HepG2 (cell line): ENCODE measurements around the gene MTHFD1L. TPM values are rescaled to one million over a fixed set of nuclear protein-coding genes. Genes with fewer than 3 reads are reported as not detected.

Experiments
- ATAC-seq: fragments of 200-7000 bp; cut with Tn5 transposase; 3 replicates; pipeline ENCODE4 v1.9.1; 2020; ENCODE audit warnings: mild to moderate bottlenecking, moderate library complexity
- BruUV-seq: library from RNA; stranded (reverse); fragments of 400-500 nt; replicated peaks from 2 replicates; lab custom pipeline; 2021; lab: Mats Ljungman, UMichigan
- CTCF ChIA-PET: fragments of 300-600 bp; formaldehyde crosslinking; extraction: SDS; loops from one replicate; lab custom pipeline; 2021; ENCODE audit warnings: low total read pairs, inconsistent platforms, low intra/inter-chr PET ratio; lab: Yijun Ruan, JAX
- POLR2A ChIA-PET: fragments of 350-600 bp; sonication (Branson Sonifier 250); formaldehyde crosslinking; loops from one replicate; lab custom pipeline; 2020; ENCODE audit warnings: antibody characterized with exemption, inconsistent platforms; lab: Yijun Ruan, JAX
- DNase-seq: peaks from one replicate; pipeline ENCODE4 v3.0.0-alpha.2; 2015; ENCODE audit warnings: low spot score
- FAIRE-seq: peaks from 3 replicates; lab custom pipeline; 2011; peaks lifted over from hg19 to GRCh38; lab: Jason Lieb, UNC
- H2AFZ ChIP-seq: one replicate; pipeline ENCODE4 v1.6.1; 2011; ENCODE audit warnings: low read length, inconsistent platforms
- H3K27ac ChIP-seq: fragments of 300-600 bp; 3 replicates; pipeline ENCODE4 v1.8.0; 2011; ENCODE audit warnings: mixed run types, mild to moderate bottlenecking, mixed read lengths, low read length, inconsistent platforms; ENCODE audit not compliant: insufficient read depth; ENCODE audit errors: extremely low read length
- H3K27me3 ChIP-seq, 2 experiments: fragments of 200-600 bp in 1 of 2; 2 replicates in 1 of 2; 3 replicates in 1 of 2; pipeline versions ENCODE4 v1.6.0 to v1.8.0; 2011; ENCODE audit warnings: low read length in 2 of 2, mild to moderate bottlenecking in 2 of 2, moderate library complexity in 2 of 2, inconsistent platforms in 1 of 2; ENCODE audit not compliant: insufficient read depth in 2 of 2, control insufficient read depth in 1 of 2
- H3K36me3 ChIP-seq, 2 experiments: fragments of 200-600 bp in 1 of 2; replicated peaks in 1 of 2; 2 replicates in 1 of 2; 3 replicates in 1 of 2; pipeline versions ENCODE4 v1.5.1 to v1.8.0; 2011; ENCODE audit warnings: low read length in 2 of 2, inconsistent platforms in 1 of 2; ENCODE audit not compliant: insufficient read depth in 2 of 2, control insufficient read depth in 1 of 2
- H3K4me1 ChIP-seq: 2 replicates; pipeline ENCODE4 v1.5.1; 2012; ENCODE audit warnings: low read length, inconsistent platforms; ENCODE audit not compliant: insufficient read depth
- H3K4me2 ChIP-seq: 2 replicates; pipeline ENCODE4 v1.6.0; 2011; ENCODE audit warnings: low read depth, low read length, inconsistent platforms
- H3K4me3 ChIP-seq, 3 experiments: fragments of 200-600 bp in 1 of 3; sonication (generic), shearing (Covaris generic) in 1 of 3; replicated peaks in 1 of 3; 2 replicates each; pipeline ENCODE4 v1.5.1; 2011 to 2016; ENCODE audit warnings: low read length in 3 of 3, inconsistent platforms in 2 of 3, low read depth in 2 of 3, mild to moderate bottlenecking in 2 of 3, control low read depth in 1 of 3, mixed read lengths in 1 of 3; ENCODE audit not compliant: insufficient read depth in 1 of 3
- H3K79me2 ChIP-seq: one replicate; pipeline ENCODE4 v1.6.1; 2011; ENCODE audit warnings: low read length, inconsistent platforms; ENCODE audit not compliant: insufficient read depth
- H3K9ac ChIP-seq: 2 replicates; pipeline ENCODE4 v1.6.0; 2011; ENCODE audit warnings: mild to moderate bottlenecking, low read depth, low read length, inconsistent platforms; ENCODE audit not compliant: insufficient read depth
- H3K9me3 ChIP-seq: 2 replicates; pipeline ENCODE4 v1.5.1; 2012; ENCODE audit warnings: mild to moderate bottlenecking, low read length
- H4K20me1 ChIP-seq: 2 replicates; pipeline ENCODE4 v1.6.0; 2011; ENCODE audit warnings: inconsistent platforms, mild to moderate bottlenecking, low read length, moderate library complexity; ENCODE audit not compliant: insufficient read depth
- BORCS8-MEF2B ChIP-seq: sonication (generic); formaldehyde crosslinking; IDR thresholded peaks from 2 replicates; pipeline ENCODE4 v1.8.0; 2022; ENCODE audit warnings: mild to moderate bottlenecking, missing genetic modification reagents
- NFKBIZ ChIP-seq: IDR thresholded peaks from 2 replicates; pipeline ENCODE4 v1.6.1; 2018; ENCODE audit warnings: missing genetic modification reagents, missing compliant biosample characterization
- RARA ChIP-seq: IDR thresholded peaks from 2 replicates; pipeline ENCODE4 v1.6.1; 2016; ENCODE audit warnings: missing genetic modification reagents, missing compliant biosample characterization
- RBM22 ChIP-seq: fragments of 200-400 bp; formaldehyde crosslinking; optimal IDR thresholded peaks from 2 replicates; pipeline ENCODE3; 2017; ENCODE audit warnings: mild to moderate bottlenecking, low read length, moderate library complexity
- SIN3A ChIP-seq: IDR thresholded peaks from 2 replicates; pipeline ENCODE4 v1.6.1; 2011; ENCODE audit warnings: low read depth, mild to moderate bottlenecking, control low read depth, low read length, borderline replicate concordance
- STAG1 ChIP-seq: sonication (generic); formaldehyde crosslinking; IDR thresholded peaks from 2 replicates; pipeline ENCODE4 v1.4.0; 2020; ENCODE audit warnings: missing genetic modification reagents
- ZNF329 ChIP-seq: sonication (generic); formaldehyde crosslinking; IDR thresholded peaks from 2 replicates; pipeline ENCODE4 v1.9.0; 2021; ENCODE audit warnings: low read depth, mild to moderate bottlenecking, missing genetic modification reagents
- ZNF501 ChIP-seq: sonication (generic); formaldehyde crosslinking; IDR thresholded peaks from 2 replicates; pipeline ENCODE4 v1.5.1; 2020; ENCODE audit warnings: mild to moderate bottlenecking, moderate library complexity, missing genetic modification reagents
- ZNF567 ChIP-seq: sonication (generic); formaldehyde crosslinking; IDR thresholded peaks from 2 replicates; pipeline ENCODE4 v1.8.1; 2023; ENCODE audit warnings: mild to moderate bottlenecking, missing genetic modification reagents, borderline replicate concordance
- ZNF570 ChIP-seq: sonication (generic); formaldehyde crosslinking; IDR thresholded peaks from 2 replicates; pipeline ENCODE4 v1.4.0; 2020; ENCODE audit warnings: mild to moderate bottlenecking, missing genetic modification reagents, borderline replicate concordance
- ZNF572 ChIP-seq: sonication (generic); formaldehyde crosslinking; IDR thresholded peaks from 2 replicates; pipeline ENCODE4 v1.5.1; 2020; ENCODE audit warnings: mild to moderate bottlenecking, missing genetic modification reagents
- WGBS: methylation state at CpG from one replicate; pipeline ENCODE4 v1.1.6; 2017; ENCODE audit warnings: low lambda C conversion rate; 5-methylcytosine and 5-hydroxymethylcytosine counted together
- in situ Hi-C: cut with HindIII; loops from 2 replicates; pipeline ENCODE4 v1.10.0; 2017; ENCODE audit warnings: low pct_unique_long_range_greater_than_20kb; ENCODE audit not compliant: extremely low pct_ligation_motif_present
- intact Hi-C: fragments of 100-400 bp; cut with micrococcal nuclease; formaldehyde crosslinking; loops from one replicate; pipeline ENCODE4 v1.10.0; 2022; ENCODE audit not compliant: unreplicated experiment
- polyA plus RNA-seq, 8 experiments: library from polyadenylated mRNA; depleted of rRNA in 3 of 8; stranded (reverse) in 7 of 8; unstranded in 1 of 8; fragments of >200 nt; fragmentation: Illumina TruSeq in 4 of 8; extraction: Trizol in 4 of 8; gene quantifications; 2 replicates each; pipeline versions ENCODE4 v1.2.1 to v1.2.3, GENCODE V29; 2011 to 2016; ENCODE audit warnings: low read depth in 4 of 8, missing spikeins in 1 of 8, mixed read lengths in 1 of 8; ENCODE audit not compliant: insufficient read depth in 1 of 8
- total RNA-seq, 5 experiments: library from RNA; depleted of rRNA; stranded (reverse); fragments of >200 nt; fragmentation: Illumina TruSeq; extraction: Trizol; gene quantifications; 2 replicates each; pipeline ENCODE4 v1.2.3, GENCODE V29; 2016; ENCODE audit warnings: low read depth in 1 of 5
- TF ChIP-seq, protein P1 (sequence below): sonication (generic); formaldehyde crosslinking; IDR thresholded peaks from 2 replicates; pipeline ENCODE4 v1.5.0; 2020; ENCODE audit warnings: mild to moderate bottlenecking, missing genetic modification reagents, borderline replicate concordance
- TF ChIP-seq, protein P2 (sequence below): sonication (generic); formaldehyde crosslinking; IDR thresholded peaks from 2 replicates; pipeline ENCODE4 v1.5.0; 2020; ENCODE audit warnings: mild to moderate bottlenecking, missing genetic modification reagents, moderate library complexity

The MTHFD1L gene
- total and polyA plus RNA-seq, 2 of the 13 experiments (the other 11 are each of a cell fraction or from before 2014, with no cell fraction given) = 24.0 to 39.6 TPM

DNA sequence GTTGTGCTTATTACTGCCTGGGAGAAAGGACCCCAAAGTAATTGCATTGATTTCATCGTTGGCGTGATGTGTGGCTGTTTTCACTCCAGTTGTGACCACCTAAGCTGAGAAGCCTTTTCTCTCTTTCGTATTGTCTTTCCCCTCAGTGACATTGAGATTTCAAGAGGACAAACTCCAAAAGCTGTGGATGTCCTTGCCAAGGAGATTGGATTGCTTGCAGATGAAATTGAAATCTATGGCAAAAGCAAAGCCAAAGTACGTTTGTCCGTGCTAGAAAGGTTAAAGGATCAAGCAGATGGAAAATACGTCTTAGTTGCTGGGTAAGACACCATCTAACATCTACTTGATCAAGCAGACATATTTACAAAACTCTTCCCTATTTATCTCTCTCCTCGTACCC, 60.5 kb downstream of the MTHFD1L start (continued):
- TF ChIP-seq ZNF570 (CRISPR knock-in tag) = no peak
- no peak for TF ChIP-seq RBM22

DNA sequence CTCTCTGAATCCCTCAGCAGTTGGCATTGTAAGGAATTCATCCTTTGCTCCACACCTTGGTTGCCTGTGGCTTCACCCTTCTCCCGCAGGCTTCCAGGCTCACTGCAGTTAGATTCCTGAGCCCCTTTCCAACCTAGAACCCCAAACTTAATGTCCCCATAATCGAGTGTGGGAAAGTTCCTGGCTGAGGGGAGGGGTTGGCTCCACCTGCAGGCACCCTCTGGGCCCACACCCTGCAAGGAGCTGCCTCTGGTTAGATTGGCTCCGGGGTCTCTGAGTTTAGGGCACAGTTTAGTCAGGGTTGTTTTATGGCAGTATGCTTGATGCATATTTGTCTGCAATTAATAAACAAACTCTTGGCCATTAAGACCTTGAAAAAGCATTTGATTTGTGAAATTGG, 63.4 kb downstream of the MTHFD1L start:
- Histone ChIP-seq H3K27ac (no peak overlapping the region), H2AFZ (no peak overlapping the region), H3K4me3 (no peak overlapping the region), H3K27me3 (no peaks in the 10 kb centered on the region), H4K20me1 (no peaks in the 10 kb centered on the region), H3K36me3 (peaks cover 11 to 60% of the 10 kb centered on the region in 2 experiments), H3K4me1 (no peaks in the 10 kb centered on the region; the same call in 1 of the 2 replicates), H3K9me3 (no peaks in the 10 kb centered on the region), H3K9ac (no peak overlapping the region), H3K79me2 (no peaks in the 10 kb centered on the region), H3K4me2 (no peak overlapping the region)
- CTCF ChIA-PET = interaction anchor here (1.1 kb wide), 1 partner anchor 396 kb away, joined by 3 read pairs; no protein-coding TSS in a partner anchor
- in situ Hi-C loops = no loop called here
- BruUV-seq = no TSS peak
- POLR2A ChIA-PET = no interaction called here
- intact Hi-C loops = no loop called here
- peak; percentile 92 for ATAC-seq
- TF ChIP-seq NFKBIZ (CRISPR knock-in tag) = no peak
- TF ChIP-seq BORCS8-MEF2B (CRISPR knock-in tag) = 0 out of 2 replicates have a peak, but pooled peaks have one; percentile 23
- TF ChIP-seq RARA (CRISPR knock-in tag) = no peak
- TF ChIP-seq ZNF567 (CRISPR knock-in tag) = no peak
- TF ChIP-seq SIN3A = no peak
- TF ChIP-seq ZNF329 (CRISPR knock-in tag) = no peak
- TF ChIP-seq, protein P1, sequence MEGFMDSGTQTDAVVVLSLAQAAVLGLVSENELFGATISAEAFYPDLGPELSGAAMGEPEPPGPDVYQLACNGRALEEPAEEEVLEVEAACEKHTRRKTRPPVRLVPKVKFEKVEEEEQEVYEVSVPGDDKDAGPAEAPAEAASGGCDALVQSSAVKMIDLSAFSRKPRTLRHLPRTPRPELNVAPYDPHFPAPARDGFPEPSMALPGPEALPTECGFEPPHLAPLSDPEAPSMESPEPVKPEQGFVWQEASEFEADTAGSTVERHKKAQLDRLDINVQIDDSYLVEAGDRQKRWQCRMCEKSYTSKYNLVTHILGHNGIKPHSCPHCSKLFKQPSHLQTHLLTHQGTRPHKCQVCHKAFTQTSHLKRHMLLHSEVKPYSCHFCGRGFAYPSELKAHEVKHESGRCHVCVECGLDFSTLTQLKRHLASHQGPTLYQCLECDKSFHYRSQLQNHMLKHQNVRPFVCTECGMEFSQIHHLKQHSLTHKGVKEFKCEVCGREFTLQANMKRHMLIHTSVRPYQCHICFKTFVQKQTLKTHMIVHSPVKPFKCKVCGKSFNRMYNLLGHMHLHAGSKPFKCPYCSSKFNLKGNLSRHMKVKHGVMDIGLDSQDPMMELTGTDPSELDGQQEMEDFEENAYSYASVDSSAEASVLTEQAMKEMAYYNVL (CRISPR knock-in tag) = no peak
- TF ChIP-seq ZNF572 (CRISPR knock-in tag) = peak; percentile 28; the same call in 1 of the 2 replicates
- TF ChIP-seq STAG1 (CRISPR knock-in tag) = peak; percentile 34; the same call in 1 of the 2 replicates
- TF ChIP-seq, protein P2, sequence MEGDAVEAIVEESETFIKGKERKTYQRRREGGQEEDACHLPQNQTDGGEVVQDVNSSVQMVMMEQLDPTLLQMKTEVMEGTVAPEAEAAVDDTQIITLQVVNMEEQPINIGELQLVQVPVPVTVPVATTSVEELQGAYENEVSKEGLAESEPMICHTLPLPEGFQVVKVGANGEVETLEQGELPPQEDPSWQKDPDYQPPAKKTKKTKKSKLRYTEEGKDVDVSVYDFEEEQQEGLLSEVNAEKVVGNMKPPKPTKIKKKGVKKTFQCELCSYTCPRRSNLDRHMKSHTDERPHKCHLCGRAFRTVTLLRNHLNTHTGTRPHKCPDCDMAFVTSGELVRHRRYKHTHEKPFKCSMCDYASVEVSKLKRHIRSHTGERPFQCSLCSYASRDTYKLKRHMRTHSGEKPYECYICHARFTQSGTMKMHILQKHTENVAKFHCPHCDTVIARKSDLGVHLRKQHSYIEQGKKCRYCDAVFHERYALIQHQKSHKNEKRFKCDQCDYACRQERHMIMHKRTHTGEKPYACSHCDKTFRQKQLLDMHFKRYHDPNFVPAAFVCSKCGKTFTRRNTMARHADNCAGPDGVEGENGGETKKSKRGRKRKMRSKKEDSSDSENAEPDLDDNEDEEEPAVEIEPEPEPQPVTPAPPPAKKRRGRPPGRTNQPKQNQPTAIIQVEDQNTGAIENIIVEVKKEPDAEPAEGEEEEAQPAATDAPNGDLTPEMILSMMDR (CRISPR knock-in tag) = peak; percentile 53
- TF ChIP-seq ZNF501 (CRISPR knock-in tag) = peak; percentile 27; the same call in 1 of the 2 replicates
- WGBS = 76% methylated on average over 3 of the region's 3 CpGs
- FAIRE-seq = peak; percentile 15
- no peak for DNase-seq
